Thyroid gland (tissue), 4 donors: ENCODE data around the gene TMPRSS7. TPM values are rescaled to one million over a fixed set of nuclear protein-coding genes. Genes with fewer than 3 reads are reported as not detected.

Experiments
- DNase-seq, 2 donors: peaks; one replicate each; pipeline ENCODE4 v3.0.0-alpha.2; 2019
- H3K27ac ChIP-seq, 3 donors: fragments of 200-600 bp; sonication (generic); 1 replicate in 2 of 3; 2 replicates in 1 of 3; pipeline ENCODE4 v1.5.1; 2016 to 2019; ENCODE audit warnings: mild to moderate bottlenecking in 1 of 3, moderate library complexity in 1 of 3
- H3K27me3 ChIP-seq: fragments of 200-600 bp; sonication (generic); one replicate; pipeline ENCODE4 v1.5.1; 2019
- H3K36me3 ChIP-seq, 2 donors: fragments of 200-600 bp; sonication (generic); one replicate each; pipeline ENCODE4 v1.5.1; 2016 to 2019
- H3K4me1 ChIP-seq, 2 donors: fragments of 200-600 bp; sonication (generic); one replicate each; pipeline ENCODE4 v1.5.1; 2017 to 2019
- H3K4me3 ChIP-seq, 3 donors: fragments of 200-600 bp; sonication (generic); replicated peaks in 1 of 3; 1 replicate in 2 of 3; 2 replicates in 1 of 3; pipeline ENCODE4 v1.5.1; 2016; ENCODE audit warnings: mild to moderate bottlenecking in 1 of 3
- H3K9me3 ChIP-seq: fragments of 200-600 bp; sonication (generic); one replicate; pipeline ENCODE4 v1.5.1; 2017
- CTCF ChIP-seq, 6 experiments: fragments of 200-600 bp in 3 of 6; fragments of 450-650 bp in 3 of 6; sonication (generic) in 3 of 6; IDR thresholded peaks; one replicate each; pipeline ENCODE4 v1.5.1; 2016 to 2019; ENCODE audit warnings: antibody characterized with exemption in 6 of 6, mild to moderate bottlenecking in 2 of 6, inconsistent platforms in 1 of 6, moderate library complexity in 1 of 6
- POLR2A ChIP-seq, 2 donors: fragments of 450-650 bp; IDR thresholded peaks; one replicate each; pipeline ENCODE4 v1.6.1; 2017; ENCODE audit warnings: antibody characterized with exemption in 2 of 2, mild to moderate bottlenecking in 2 of 2, moderate library complexity in 1 of 2
- WGBS, 2 donors: methylation state at CpG; one replicate each; pipeline ENCODE4 v1.1.5; 2017; 5-methylcytosine and 5-hydroxymethylcytosine counted together
- intact Hi-C: fragments of 100-400 bp; cut with DNase I; formaldehyde crosslinking; loops from one replicate; pipeline ENCODE4 v1.15.1; 2023
- total RNA-seq, 4 donors: library from RNA; depleted of rRNA; stranded (reverse); fragments of >200 nt; gene quantifications; one replicate each; pipeline ENCODE4 v1.2.3, GENCODE V29; 2016

Gene TMPRSS7
- total RNA-seq, 4 donors from 2014 or later: 0.11 TPM; not detected in 3

GRCh38 chr3:112019716-112020115 is 14.8 kb upstream of the TMPRSS7 start:
- H3K4me1 ChIP-seq: no peaks in the 10 kb centered on the region
- H3K27me3 ChIP-seq: no peaks in the 10 kb centered on the region
- intact Hi-C loops: no loop called here
- no peaks in the 10 kb centered on the region for H3K9me3 ChIP-seq
- 84 to 90% methylated on average over 1 of the region's 1 CpG for WGBS, 2 donors
- H3K36me3 ChIP-seq: no peaks in the 10 kb centered on the region
- TF ChIP-seq CTCF (IDR thresholded peaks at IDR 0.05) (no peak), POLR2A (IDR thresholded peaks at IDR 0.05) (no peak)
- no peak overlapping the region for H3K27ac ChIP-seq
- H3K4me3 ChIP-seq: no peak overlapping the region
- DNase-seq: no peak

- 76 to 78% methylated on average over 1 of the region's 1 CpG for WGBS, 2 donors
- Histone ChIP-seq H3K27ac (no peak overlapping the region), H3K4me3 (no peak overlapping the region), H3K36me3 (no peaks in the 10 kb centered on the region), H3K27me3 (no peaks in the 10 kb centered on the region), H3K4me1 (no peaks in the 10 kb centered on the region), H3K9me3 (no peaks in the 10 kb centered on the region)
- intact Hi-C loops: no loop called here
- DNase-seq: no peak
- TF ChIP-seq POLR2A (IDR thresholded peaks at IDR 0.05) (no peak), CTCF (IDR thresholded peaks at IDR 0.05) (no peak)
Measured at GRCh38 chr3:112020674-112021085, 13.9 kb upstream of the TMPRSS7 start.

- Histone ChIP-seq H3K9me3 (no peaks in the 10 kb centered on the region), H3K27ac (no peak overlapping the region), H3K27me3 (no peaks in the 10 kb centered on the region), H3K36me3 (no peaks in the 10 kb centered on the region), H3K4me3 (no peak overlapping the region), H3K4me1 (no peaks in the 10 kb centered on the region)
- DNase-seq: no peak
- intact Hi-C loops: no loop called here
- TF ChIP-seq POLR2A (IDR thresholded peaks at IDR 0.05) (no peak), CTCF (IDR thresholded peaks at IDR 0.05) (no peak)
- WGBS, 2 donors: 94 to 96% methylated on average over 4 of the region's 4 CpGs
Measured at GRCh38 chr3:112027142-112027541, 7.4 kb upstream of the TMPRSS7 start.

GRCh38 chr3:112027826-112028225 is 6.7 kb upstream of the TMPRSS7 start:
- no peaks in the 10 kb centered on the region for H3K36me3 ChIP-seq
- intact Hi-C loops: no loop called here
- H3K27me3 ChIP-seq: no peaks in the 10 kb centered on the region
- 34 to 49% methylated on average over 4 of the region's 4 CpGs for WGBS, 2 donors
- TF ChIP-seq POLR2A (IDR thresholded peaks at IDR 0.05) (no peak), CTCF (IDR thresholded peaks at IDR 0.05) (no peak)
- H3K4me3 ChIP-seq: no peak overlapping the region
- H3K9me3 ChIP-seq: no peaks in the 10 kb centered on the region
- no peak overlapping the region for H3K27ac ChIP-seq
- no peak for DNase-seq
- H3K4me1 ChIP-seq: no peaks in the 10 kb centered on the region

- Histone ChIP-seq H3K4me3 (no peak overlapping the region), H3K27me3 (no peaks in the 10 kb centered on the region), H3K36me3 (no peaks in the 10 kb centered on the region), H3K27ac (no peak overlapping the region), H3K4me1 (no peaks in the 10 kb centered on the region), H3K9me3 (no peaks in the 10 kb centered on the region)
- TF ChIP-seq POLR2A (IDR thresholded peaks at IDR 0.05) (no peak), CTCF (IDR thresholded peaks at IDR 0.05) (no peak)
- 91 to 93% methylated on average over 5 of the region's 5 CpGs for WGBS, 2 donors
- DNase-seq: no peak
- intact Hi-C loops: no loop called here
Measured at GRCh38 chr3:112030901-112031300, 3.6 kb upstream of the TMPRSS7 start.
